Erythroblast (primary cell): ENCODE measurements around the gene SYNE3.

ENCODE experiments used
- GATA1 ChIP-seq: IDR thresholded peaks from 2 replicates; pipeline ENCODE4 v1.6.1; 2011; ENCODE audit warnings: low read depth, mild to moderate bottlenecking, control low read depth, low read length, moderate library complexity
- POLR2A ChIP-seq: IDR thresholded peaks from 2 replicates; pipeline ENCODE4 v1.6.1; 2011; ENCODE audit warnings: mild to moderate bottlenecking, low read length

GRCh38 chr14:95515596-95516552 is 576 bp downstream of the SYNE3 start:
- TF ChIP-seq POLR2A (peak; percentile 22), GATA1 (no peak)
